GM21515 (cell line): Measurements from ENCODE around the gene TXNRD1.
"Not testable (repeated sequence)": the region's sequence is repeated elsewhere in the genome, so short reads cannot be mapped to it uniquely, and the experiment has no call there.

ENCODE experiments used
- ATAC-seq: cut with Tn5 transposase; IDR thresholded peaks from one replicate; pipeline ENCODE4 v1.9.1; 2021; ENCODE audit not compliant: unreplicated experiment

TXNRD1 gene

GRCh38 chr12:104189915-104190555 is 25.5 kb upstream of the TXNRD1 start:
- no peak for ATAC-seq

- no peak for ATAC-seq
Measured at GRCh38 chr12:104190641-104191176, 24.9 kb upstream of the TXNRD1 start.

- ATAC-seq: no peak
Measured at GRCh38 chr12:104197264-104197663, 18.3 kb upstream of the TXNRD1 start.

DNA sequence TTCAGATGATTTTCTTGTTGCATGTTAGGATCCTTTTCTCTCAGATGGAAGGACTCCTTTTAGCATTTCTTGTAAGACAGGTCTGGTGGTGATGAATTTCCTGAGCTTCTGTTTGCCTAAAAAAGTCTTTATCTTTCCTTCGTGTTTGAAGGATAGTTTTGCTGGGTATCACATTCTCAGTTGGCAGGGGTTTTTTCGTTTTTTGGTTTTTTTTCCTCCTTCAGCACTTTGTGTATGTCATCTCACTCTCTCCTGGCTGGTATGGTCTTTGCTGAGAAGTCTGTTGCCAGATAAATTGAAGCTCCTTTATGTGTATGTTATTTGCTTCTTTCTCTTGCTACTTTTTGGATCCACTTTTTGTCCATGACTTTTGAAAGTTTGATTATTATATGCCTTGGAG is 15.6 kb upstream of the TXNRD1 start:
- no peak for ATAC-seq

DNA sequence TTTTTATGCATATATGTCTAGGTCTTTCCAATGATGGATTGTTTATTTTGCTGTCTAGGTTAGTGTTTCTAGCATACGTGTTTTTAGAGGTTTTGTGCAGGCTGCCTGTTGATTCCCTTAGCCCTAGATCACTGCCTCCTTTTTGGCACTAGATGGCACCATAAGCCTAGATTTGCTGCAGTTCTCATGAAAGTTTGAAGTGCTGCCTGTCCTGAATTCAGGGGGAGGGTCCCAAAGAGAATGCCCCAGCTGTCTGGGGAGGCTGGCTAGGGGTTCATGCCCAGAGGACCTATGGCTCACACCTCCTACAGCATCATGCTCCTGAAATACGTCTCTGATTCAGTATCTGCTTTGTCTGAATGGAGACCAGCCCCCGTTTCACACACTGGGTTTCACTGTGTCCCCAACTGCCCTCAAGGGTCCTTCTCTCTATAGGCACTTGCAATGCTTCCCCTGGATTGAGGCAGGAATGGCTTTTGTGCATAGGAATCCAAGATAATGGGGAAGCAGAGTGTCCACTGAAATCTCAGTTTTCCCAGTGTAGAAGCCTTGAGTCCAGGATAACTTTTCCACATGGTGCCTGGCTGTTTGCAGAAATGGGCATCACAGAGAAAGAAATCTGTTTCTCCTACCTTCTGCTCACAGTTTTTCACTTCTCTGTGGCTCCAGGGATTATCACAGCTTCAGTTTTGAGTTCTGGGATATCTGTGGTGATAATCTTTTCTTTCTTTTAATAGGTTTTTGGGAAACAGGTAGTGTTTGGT is 14.2 kb upstream of the TXNRD1 start:
- ATAC-seq: no peak

DNA sequence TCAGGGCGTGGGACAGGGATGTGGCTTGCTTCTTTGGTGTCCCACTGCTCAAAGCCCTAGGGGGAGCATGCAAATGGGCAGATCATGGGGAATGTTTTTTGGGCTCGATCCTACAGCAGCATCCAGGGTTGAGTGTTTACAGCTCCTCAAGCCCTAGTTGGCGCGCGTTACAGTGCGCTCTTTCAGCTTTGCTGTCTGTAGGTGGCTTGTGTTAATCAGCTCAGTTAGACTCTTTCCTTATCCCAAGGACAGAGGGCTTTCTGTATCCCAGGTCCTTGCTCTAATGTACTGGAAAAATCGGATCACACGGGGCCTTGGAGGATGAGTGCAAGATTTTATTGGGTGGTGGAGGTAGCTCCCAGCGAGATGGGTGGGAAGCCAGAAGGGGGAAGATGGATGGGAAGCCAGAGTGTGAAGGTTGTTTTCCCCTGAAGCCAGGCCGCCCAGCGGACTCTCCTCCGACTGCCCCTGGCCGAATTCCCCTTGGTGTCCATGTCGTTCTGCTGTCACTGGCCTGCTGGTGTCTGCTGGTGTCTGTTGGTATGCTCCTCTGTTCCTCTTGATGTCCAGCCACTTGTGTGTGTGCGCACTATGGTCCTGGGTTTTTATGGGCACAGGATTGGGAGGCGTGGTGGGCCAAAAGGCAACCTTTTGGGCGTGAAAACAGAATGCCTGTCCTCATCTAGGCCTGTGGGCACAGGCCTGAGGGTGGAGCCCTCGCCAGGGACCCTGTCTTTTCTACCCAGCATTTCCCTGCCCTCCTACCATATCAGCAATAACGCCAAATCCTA is 10.7 kb upstream of the TXNRD1 start:
- ATAC-seq: no peak

GRCh38 chr12:104207416-104208205 is 8.0 kb upstream of the TXNRD1 start:
- ATAC-seq: no peak

DNA sequence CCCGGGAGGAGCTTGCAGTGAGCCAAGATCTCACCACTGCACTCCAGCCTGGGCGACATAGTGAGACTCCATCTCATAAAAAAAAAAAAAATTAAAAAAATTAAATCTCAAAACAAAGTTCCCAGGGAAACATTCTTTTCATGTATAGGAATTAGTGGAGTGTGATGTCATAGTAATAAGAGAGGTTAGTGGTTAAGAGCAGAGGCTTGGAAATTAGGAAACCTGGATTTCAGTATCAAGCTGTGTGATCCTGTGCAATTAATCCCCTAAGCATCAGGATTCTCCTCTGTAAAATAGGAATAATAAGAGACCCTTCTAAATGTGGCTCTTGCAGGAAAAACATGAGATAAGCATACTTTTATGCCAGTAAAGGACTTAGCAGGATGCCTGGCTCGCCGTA is 3.1 kb upstream of the TXNRD1 start:
- no peak for ATAC-seq

DNA sequence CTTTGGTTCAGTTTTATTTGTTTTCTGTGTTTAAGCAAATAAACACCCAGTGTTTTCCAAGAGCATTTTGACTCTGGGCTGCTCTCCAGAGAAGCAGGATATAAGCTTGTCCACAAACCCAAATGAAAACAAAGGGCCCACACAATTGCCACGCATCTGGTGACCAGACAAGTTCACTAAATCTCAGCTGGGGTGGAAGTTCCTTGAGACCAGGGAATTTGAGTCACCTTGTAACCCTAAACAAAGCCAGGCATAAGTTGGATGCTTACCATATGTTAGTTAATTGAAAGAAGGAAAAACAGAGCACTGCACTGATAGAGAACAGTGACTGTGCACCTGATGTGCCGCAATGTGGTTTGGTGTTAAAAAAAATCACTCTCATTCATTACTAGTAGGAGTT is 1.6 kb upstream of the TXNRD1 start:
- ATAC-seq: no peak

DNA sequence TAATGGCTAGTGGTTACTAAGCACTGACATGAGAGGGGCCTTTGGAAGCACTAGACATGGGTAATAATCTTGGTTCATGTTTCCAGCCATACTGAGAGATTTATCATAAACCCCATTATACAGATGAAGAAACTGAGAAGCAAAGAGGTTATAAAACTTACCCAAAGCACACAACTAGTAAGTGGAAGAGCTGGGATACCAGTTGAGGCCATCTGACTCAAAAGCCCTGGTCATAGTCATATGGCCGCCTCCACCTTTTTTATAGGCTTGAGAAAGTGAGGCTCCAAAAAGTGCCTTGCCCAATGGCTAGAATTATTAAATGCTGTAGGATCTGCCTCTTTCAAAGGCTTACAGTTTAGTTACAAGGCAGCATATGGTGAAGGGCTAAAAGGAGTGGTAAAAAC is 944 bp downstream of the TXNRD1 start:
- no peak for ATAC-seq

DNA sequence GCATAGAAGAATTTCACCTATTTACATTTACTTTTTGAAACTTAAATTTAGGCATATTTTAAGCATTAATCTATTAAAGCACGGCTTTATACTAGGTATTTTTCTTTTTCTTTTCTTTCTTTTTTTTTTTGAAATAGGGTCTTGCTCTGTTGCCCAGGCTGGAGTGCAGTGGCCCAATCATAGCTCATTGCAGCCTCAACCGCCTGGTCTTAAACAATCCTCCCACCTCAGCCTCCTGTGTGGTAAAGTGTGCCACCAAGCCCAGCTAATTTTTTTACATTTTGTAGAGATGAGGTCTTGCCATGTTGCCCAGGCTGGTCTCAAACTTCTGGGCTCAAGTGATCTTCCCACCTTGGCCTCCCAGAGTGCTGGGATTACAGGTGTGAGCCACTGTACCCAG is 2.9 kb downstream of the TXNRD1 start:
- not testable (repeated sequence) for ATAC-seq

GRCh38 chr12:104218935-104219334 is 3.4 kb downstream of the TXNRD1 start:
- ATAC-seq: no peak

GRCh38 chr12:104219361-104219892 is 3.8 kb downstream of the TXNRD1 start:
- ATAC-seq: no peak

- no peak for ATAC-seq
Measured at GRCh38 chr12:104219908-104220404, 4.4 kb downstream of the TXNRD1 start.

DNA sequence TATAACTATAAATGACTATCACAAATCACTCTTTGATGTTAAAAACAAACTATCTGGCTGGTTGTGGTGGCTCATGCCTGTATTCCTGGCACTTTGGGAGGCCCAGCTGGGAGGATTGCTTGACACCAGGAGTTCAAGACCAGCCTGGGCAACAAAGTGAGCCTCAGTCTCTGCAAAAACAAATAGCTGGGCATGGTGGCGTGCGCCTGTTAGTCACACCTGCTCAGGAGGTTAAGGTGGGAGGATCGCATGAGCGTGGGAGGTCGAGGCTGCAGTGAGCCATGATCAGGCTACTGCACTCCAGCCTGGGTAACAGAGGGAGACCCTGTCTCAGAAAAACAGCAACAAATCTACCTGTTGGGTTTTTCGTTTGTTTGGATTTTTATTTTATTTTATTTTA is 5.4 kb downstream of the TXNRD1 start:
- ATAC-seq: no peak

DNA sequence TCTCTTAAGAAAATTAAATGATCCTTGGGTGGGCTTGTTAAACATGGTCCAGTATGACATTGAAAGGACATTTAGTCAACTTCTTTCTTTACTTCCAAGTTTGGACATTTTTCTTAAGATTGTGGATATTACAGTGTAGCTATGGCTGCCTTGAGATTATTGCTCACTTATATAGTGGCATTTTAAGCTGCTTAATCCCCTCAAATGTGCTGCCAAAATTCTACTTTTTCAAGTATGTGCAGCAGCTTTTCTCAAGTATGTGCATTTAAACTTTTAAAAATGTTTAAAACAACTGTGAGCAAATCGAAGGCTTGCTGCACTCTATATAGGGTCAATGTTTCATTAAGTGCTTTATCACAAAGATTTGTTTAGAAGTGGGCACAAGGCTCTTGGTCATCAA is 7.4 kb downstream of the TXNRD1 start:
- ATAC-seq: no peak

- no peak for ATAC-seq
Measured at GRCh38 chr12:104223712-104224111, 8.1 kb downstream of the TXNRD1 start.

DNA sequence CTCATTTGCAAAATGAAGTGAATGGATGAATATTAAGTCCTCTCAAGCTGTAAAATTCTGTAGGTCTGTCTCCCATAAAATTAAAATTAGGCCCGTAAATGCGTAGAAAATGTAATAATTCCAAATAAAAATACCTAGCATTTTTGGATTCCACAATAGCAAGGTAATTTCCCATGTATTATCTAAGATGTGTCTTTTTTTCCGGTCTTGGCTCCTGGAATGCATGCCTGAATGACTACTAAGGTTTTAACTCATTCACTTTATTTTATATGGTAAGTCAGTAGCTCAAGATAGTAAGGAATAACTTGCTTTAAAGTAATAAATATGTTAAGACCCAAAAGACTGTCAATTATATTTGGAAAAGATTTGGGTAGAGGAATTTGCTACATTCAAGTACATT is 11.1 kb downstream of the TXNRD1 start:
- ATAC-seq: no peak

DNA sequence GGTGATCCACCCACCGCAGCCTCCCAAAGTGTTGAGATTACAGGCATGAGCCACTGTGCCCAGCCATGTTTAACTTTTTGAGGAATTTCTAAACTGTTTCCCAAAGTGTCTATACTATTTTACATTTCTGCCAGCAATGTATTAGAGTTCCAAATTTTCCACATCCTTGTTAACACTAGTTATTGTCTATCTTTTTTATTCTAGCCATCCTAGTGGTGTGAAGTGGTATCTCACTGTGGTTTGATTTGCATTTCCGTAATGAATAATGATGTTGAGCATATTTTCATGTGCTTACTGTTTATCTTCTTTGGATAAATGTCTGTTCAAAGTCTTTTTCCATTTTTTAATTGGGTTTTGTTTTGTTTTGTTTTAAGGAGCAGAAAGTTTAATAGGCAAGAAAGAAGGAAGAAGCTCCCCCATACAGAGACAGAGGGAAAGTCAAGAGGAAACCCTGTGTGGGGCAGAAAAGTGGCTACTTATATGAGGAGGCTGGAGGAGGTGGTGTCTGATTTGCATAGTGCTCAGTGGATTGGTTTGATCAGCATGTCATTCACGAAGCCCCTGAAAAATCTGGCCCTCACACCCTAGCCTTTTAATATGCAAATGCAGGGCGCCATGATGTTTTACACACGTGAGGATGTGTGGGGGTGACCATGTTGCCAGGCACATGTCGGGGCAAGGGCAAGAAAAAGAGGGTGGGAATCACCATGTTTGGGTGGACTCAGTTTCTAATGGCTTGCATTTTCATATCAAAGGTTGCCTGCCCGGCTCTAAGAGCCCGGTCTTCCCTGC is 14.9 kb downstream of the TXNRD1 start:
- no peak for ATAC-seq
